Tibial artery (tissue), 4 donors: ENCODE measurements around the gene ARHGEF3.

ENCODE experiments used
- DNase-seq, 2 donors: peaks; one replicate each; pipeline ENCODE4 v3.0.0-alpha.2; 2019
- H3K27ac ChIP-seq, 2 donors: fragments of 200-600 bp; sonication (generic) in 1 of 2; 1 replicate in 1 of 2; 2 replicates in 1 of 2; pipeline ENCODE4 v1.5.1; 2018 to 2019; ENCODE audit warnings: mild to moderate bottlenecking in 1 of 2
- H3K27me3 ChIP-seq, 2 donors: fragments of 200-600 bp; sonication (generic) in 1 of 2; one replicate each; pipeline versions ENCODE4 v1.5.1 to v1.6.0; 2016 to 2019
- H3K36me3 ChIP-seq, 3 donors: fragments of 200-600 bp; sonication (generic) in 2 of 3; one replicate each; pipeline ENCODE4 v1.5.1; 2016 to 2019; ENCODE audit warnings: mild to moderate bottlenecking in 2 of 3
- H3K4me1 ChIP-seq, 4 donors: fragments of 200-600 bp; sonication (generic) in 2 of 4; 1 replicate in 3 of 4; 2 replicates in 1 of 4; pipeline ENCODE4 v1.5.1; 2016 to 2019
- H3K4me3 ChIP-seq, 2 donors: fragments of 200-600 bp; sonication (generic) in 1 of 2; 1 replicate in 1 of 2; 2 replicates in 1 of 2; pipeline ENCODE4 v1.5.1; 2018 to 2019; ENCODE audit warnings: mild to moderate bottlenecking in 2 of 2
- H3K9me3 ChIP-seq, 3 donors: fragments of 200-600 bp; sonication (generic) in 1 of 3; one replicate each; pipeline ENCODE4 v1.5.1; 2016 to 2019
- intact Hi-C: fragments of 100-400 bp; cut with DNase I; formaldehyde crosslinking; loops from one replicate; pipeline ENCODE4 v1.15.0; 2023; ENCODE audit warnings: low total_unique reads
- TF ChIP-seq, protein P1 (sequence below), 2 experiments: fragments of 200-600 bp in 1 of 2; fragments of 450-650 bp in 1 of 2; IDR thresholded peaks; one replicate each; pipeline ENCODE4 v1.5.1; 2017 to 2019; ENCODE audit warnings: antibody characterized with exemption in 2 of 2, mild to moderate bottlenecking in 1 of 2, moderate library complexity in 1 of 2

ARHGEF3 gene

GRCh38 chr3:56780936-56781335 is 20.8 kb downstream of the ARHGEF3 start:
- Histone ChIP-seq H3K27me3 (no peaks in the 10 kb centered on the region), H3K4me3 (no peak overlapping the region), H3K9me3 (no peaks in the 10 kb centered on the region), H3K27ac (no peak overlapping the region), H3K36me3 (no peaks in the 10 kb centered on the region), H3K4me1 (peaks cover 5 to 23% (median 19%) of the 10 kb centered on the region in 4 donors)
- DNase-seq = no peak
- intact Hi-C loops = no loop called here
- TF ChIP-seq, protein P1, sequence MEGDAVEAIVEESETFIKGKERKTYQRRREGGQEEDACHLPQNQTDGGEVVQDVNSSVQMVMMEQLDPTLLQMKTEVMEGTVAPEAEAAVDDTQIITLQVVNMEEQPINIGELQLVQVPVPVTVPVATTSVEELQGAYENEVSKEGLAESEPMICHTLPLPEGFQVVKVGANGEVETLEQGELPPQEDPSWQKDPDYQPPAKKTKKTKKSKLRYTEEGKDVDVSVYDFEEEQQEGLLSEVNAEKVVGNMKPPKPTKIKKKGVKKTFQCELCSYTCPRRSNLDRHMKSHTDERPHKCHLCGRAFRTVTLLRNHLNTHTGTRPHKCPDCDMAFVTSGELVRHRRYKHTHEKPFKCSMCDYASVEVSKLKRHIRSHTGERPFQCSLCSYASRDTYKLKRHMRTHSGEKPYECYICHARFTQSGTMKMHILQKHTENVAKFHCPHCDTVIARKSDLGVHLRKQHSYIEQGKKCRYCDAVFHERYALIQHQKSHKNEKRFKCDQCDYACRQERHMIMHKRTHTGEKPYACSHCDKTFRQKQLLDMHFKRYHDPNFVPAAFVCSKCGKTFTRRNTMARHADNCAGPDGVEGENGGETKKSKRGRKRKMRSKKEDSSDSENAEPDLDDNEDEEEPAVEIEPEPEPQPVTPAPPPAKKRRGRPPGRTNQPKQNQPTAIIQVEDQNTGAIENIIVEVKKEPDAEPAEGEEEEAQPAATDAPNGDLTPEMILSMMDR (IDR thresholded peaks at IDR 0.05) = no peak

- no peak for DNase-seq
- TF ChIP-seq, protein P1 (IDR thresholded peaks at IDR 0.05) = no peak
- intact Hi-C loops = no loop called here
- Histone ChIP-seq H3K4me3 (no peak overlapping the region), H3K4me1 (peaks cover 5 to 17% (median 14%) of the 10 kb centered on the region in 4 donors), H3K27me3 (no peaks in the 10 kb centered on the region), H3K9me3 (no peaks in the 10 kb centered on the region), H3K27ac (no peak overlapping the region), H3K36me3 (no peaks in the 10 kb centered on the region)
Observed at GRCh38 chr3:56778893-56779292, 22.9 kb downstream of the ARHGEF3 start.

DNA sequence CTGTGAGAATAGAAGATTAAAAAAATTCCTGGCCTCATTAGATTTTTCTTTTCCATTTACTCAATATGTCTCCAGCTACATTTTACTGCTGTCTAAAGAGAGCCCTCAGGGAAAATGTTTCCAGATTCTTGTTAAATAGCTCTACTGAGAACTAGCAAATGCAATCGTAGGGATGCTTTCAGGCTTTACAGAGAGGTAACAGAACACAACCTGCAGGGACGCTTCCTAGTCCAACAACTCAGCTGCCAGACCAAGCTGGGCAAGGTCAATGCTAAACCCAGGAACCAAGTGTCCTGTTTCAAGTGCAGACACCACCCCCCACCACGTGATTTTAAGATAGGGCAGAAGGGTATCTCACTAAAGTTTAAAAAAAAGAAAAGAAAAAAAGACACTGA is 25.2 kb downstream of the ARHGEF3 start:
- H3K4me3 ChIP-seq = no peak overlapping the region
- H3K9me3 ChIP-seq = no peaks in the 10 kb centered on the region
- no peak overlapping the region for H3K27ac ChIP-seq
- no peaks in the 10 kb centered on the region for H3K4me1 ChIP-seq
- no peak for DNase-seq
- TF ChIP-seq, protein P1 (IDR thresholded peaks at IDR 0.05) = no peak
- no peaks in the 10 kb centered on the region for H3K27me3 ChIP-seq
- intact Hi-C loops = no loop called here
- peaks cover 0 to 13% (median 0%) of the 10 kb centered on the region in 3 donors for H3K36me3 ChIP-seq

DNA sequence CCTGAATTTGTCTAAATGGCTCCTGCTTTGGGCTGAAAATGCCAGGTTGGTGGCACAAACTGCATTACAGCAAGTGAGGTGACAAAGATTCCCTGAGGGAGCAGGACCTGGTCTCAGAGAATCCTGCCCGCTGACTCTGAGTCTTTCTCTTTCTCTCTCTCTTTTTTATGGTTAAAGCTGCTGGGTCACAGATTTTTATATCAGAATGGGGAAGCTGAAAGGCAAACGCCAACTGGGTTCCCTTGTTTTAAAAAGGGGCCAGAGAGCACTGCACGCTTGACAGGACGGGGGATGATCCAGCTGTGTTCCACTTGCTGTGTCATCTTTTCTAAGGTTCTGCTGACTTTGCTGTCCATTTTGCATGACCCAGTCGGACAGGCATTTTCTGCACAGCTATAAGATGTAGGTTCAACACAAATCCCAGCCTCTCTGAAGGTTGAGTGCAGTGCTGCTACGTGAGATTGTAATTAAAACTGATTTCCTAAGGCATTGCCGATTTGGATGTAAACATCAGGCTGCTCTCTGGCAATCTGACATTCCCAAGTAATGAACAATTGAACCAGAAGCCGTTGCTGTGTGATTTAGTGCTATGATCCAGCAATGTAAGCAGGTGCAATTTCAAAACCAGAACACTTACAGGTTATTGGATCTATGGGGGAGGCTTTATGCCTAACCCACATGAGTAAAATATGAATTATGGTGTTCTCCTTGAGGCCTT is 25.8 kb downstream of the ARHGEF3 start:
- no peaks in the 10 kb centered on the region for H3K4me1 ChIP-seq
- no peak overlapping the region for H3K4me3 ChIP-seq
- intact Hi-C loops = no loop called here
- TF ChIP-seq, protein P1 (IDR thresholded peaks at IDR 0.05) = no peak
- DNase-seq = no peak
- H3K9me3 ChIP-seq = no peaks in the 10 kb centered on the region
- no peaks in the 10 kb centered on the region for H3K27me3 ChIP-seq
- peaks cover 0 to 16% (median 0%) of the 10 kb centered on the region in 3 donors for H3K36me3 ChIP-seq
- H3K27ac ChIP-seq = no peak overlapping the region

DNA sequence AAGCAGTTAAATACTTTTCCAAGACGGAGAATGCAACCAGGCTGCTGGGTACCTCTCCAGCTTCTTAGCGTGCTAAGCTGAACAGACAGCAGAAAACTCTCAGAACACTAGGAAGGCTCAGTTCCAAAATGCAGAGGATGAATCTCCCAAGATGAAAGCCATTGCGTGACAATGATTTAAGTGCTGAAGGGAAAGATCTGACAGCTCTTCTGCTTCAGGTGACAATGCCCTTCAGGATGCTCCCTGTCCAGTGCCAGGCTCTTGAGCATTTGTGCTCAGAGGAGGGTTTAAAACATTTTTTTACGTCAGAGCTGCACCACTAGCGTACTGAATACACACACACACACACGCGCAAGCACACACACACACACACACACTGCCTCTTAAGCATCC is 26.3 kb downstream of the ARHGEF3 start:
- intact Hi-C loops = no loop called here

More for the DNA sequence above, 26.3 kb downstream of the ARHGEF3 start:
- no peaks in the 10 kb centered on the region for H3K9me3 ChIP-seq
- no peak overlapping the region for H3K4me3 ChIP-seq
- no peaks in the 10 kb centered on the region for H3K4me1 ChIP-seq
- TF ChIP-seq, protein P1 (IDR thresholded peaks at IDR 0.05) = no peak
- H3K36me3 ChIP-seq = peaks cover 0 to 16% (median 0%) of the 10 kb centered on the region in 3 donors
- no peak overlapping the region for H3K27ac ChIP-seq
- no peaks in the 10 kb centered on the region for H3K27me3 ChIP-seq
- DNase-seq = no peak
